Measurements from ENCODE around the gene POU2F3. TPM values are rescaled to one million over a fixed set of nuclear protein-coding genes. Genes with fewer than 3 reads are reported as not detected.
"Not testable (repeated sequence)": the region's sequence is repeated elsewhere in the genome, so short reads cannot be mapped to it uniquely, and the experiment has no call there.

The POU2F3 gene
- total RNA-seq, 3 donors from 2014 or later (not counting 1 experiment from before 2014, with no cell fraction given): not detected

GRCh38 chr11:120270386-120270785 lies 30.4 kb downstream of the POU2F3 start:
- no peaks in the 10 kb centered on the region for H3K9me3 Mint-ChIP-seq
- no peak for ATAC-seq
- H3K4me1 ChIP-seq (ENCODE audit: control insufficient read depth, insufficient read depth, low read length): no peaks in the 10 kb centered on the region
- no peak for DNase-seq
- H3K4me1 Mint-ChIP-seq: no peaks in the 10 kb centered on the region
- no peak overlapping the region for H3K27ac ChIP-seq (ENCODE audit: low read length)
- H3K36me3 ChIP-seq (ENCODE audit: control insufficient read depth, insufficient read depth, low read length): no peaks in the 10 kb centered on the region
- no peak overlapping the region for H3K4me3 Mint-ChIP-seq
- no peak for TF ChIP-seq CTCF (IDR thresholded peaks at IDR 0.05)
- H3K27me3 Mint-ChIP-seq (ENCODE audit: low read depth in 2 of 2): peaks cover 46 to 53% of the 10 kb centered on the region in 2 donors
- no peaks in the 10 kb centered on the region for H3K27me3 ChIP-seq (ENCODE audit: control insufficient read depth, insufficient read depth, low read length)
- H3K27ac Mint-ChIP-seq: no peak overlapping the region
- no peaks in the 10 kb centered on the region for H3K36me3 Mint-ChIP-seq
- H3K4me3 ChIP-seq (ENCODE audit: low read length): no peak overlapping the region
- intact Hi-C loops (cut with micrococcal nuclease): no loop called here
- no peaks in the 10 kb centered on the region for H3K9me3 ChIP-seq (ENCODE audit: control insufficient read depth, insufficient read depth, low read length)
- WGBS (ENCODE audit: insufficient coverage): 78% methylated on average over 1 of the region's 1 CpG

GRCh38 chr11:120271672-120272071 lies 31.7 kb downstream of the POU2F3 start:
- no peak for DNase-seq
- H3K27me3 Mint-ChIP-seq (ENCODE audit: low read depth in 2 of 2): peaks cover 35 to 40% of the 10 kb centered on the region in 2 donors
- 83% methylated on average over 4 of the region's 5 CpGs for WGBS (ENCODE audit: insufficient coverage)
- no peak overlapping the region for H3K27ac ChIP-seq (ENCODE audit: low read length)
- H3K4me1 Mint-ChIP-seq: no peaks in the 10 kb centered on the region
- H3K27ac Mint-ChIP-seq: no peak overlapping the region
- no peaks in the 10 kb centered on the region for H3K36me3 ChIP-seq (ENCODE audit: control insufficient read depth, insufficient read depth, low read length)
- TF ChIP-seq CTCF (IDR thresholded peaks at IDR 0.05): no peak
- no peaks in the 10 kb centered on the region for H3K9me3 ChIP-seq (ENCODE audit: control insufficient read depth, insufficient read depth, low read length)
- no peak for ATAC-seq
- H3K4me3 Mint-ChIP-seq: no peak overlapping the region
- H3K4me1 ChIP-seq (ENCODE audit: control insufficient read depth, insufficient read depth, low read length): no peaks in the 10 kb centered on the region
- H3K36me3 Mint-ChIP-seq: no peaks in the 10 kb centered on the region
- intact Hi-C loops (cut with micrococcal nuclease): no loop called here
- no peak overlapping the region for H3K4me3 ChIP-seq (ENCODE audit: low read length)
- no peaks in the 10 kb centered on the region for H3K9me3 Mint-ChIP-seq
- no peaks in the 10 kb centered on the region for H3K27me3 ChIP-seq (ENCODE audit: control insufficient read depth, insufficient read depth, low read length)

GRCh38 chr11:120272303-120272702 lies 32.4 kb downstream of the POU2F3 start:
- H3K27ac ChIP-seq (ENCODE audit: low read length): no peak overlapping the region
- intact Hi-C loops (cut with micrococcal nuclease): no loop called here
- Mint-ChIP-seq H3K4me3 (no peak overlapping the region), H3K27me3 (ENCODE audit: low read depth in 2 of 2) (peaks cover 30 to 34% of the 10 kb centered on the region in 2 donors), H3K27ac (no peak overlapping the region), H3K9me3 (no peaks in the 10 kb centered on the region), H3K36me3 (no peaks in the 10 kb centered on the region), H3K4me1 (no peaks in the 10 kb centered on the region)
- DNase-seq (no peak), ATAC-seq (no peak)
- no peak for TF ChIP-seq CTCF (IDR thresholded peaks at IDR 0.05)
- H3K4me3 ChIP-seq (ENCODE audit: low read length): no peak overlapping the region
- no peaks in the 10 kb centered on the region for H3K36me3 ChIP-seq (ENCODE audit: control insufficient read depth, insufficient read depth, low read length)
- no peaks in the 10 kb centered on the region for H3K9me3 ChIP-seq (ENCODE audit: control insufficient read depth, insufficient read depth, low read length)
- H3K4me1 ChIP-seq (ENCODE audit: control insufficient read depth, insufficient read depth, low read length): no peaks in the 10 kb centered on the region
- H3K27me3 ChIP-seq (ENCODE audit: control insufficient read depth, insufficient read depth, low read length): no peaks in the 10 kb centered on the region
- WGBS (ENCODE audit: insufficient coverage): 97% methylated on average over 2 of the region's 2 CpGs

GRCh38 chr11:120273432-120273831 lies 33.5 kb downstream of the POU2F3 start:
- H3K36me3 Mint-ChIP-seq: no peaks in the 10 kb centered on the region
- TF ChIP-seq CTCF (IDR thresholded peaks at IDR 0.05): no peak
- H3K4me3 Mint-ChIP-seq: no peak overlapping the region
- no peaks in the 10 kb centered on the region for H3K9me3 Mint-ChIP-seq
- Histone ChIP-seq H3K4me1 (ENCODE audit: control insufficient read depth, insufficient read depth, low read length) (no peaks in the 10 kb centered on the region), H3K9me3 (ENCODE audit: control insufficient read depth, insufficient read depth, low read length) (no peaks in the 10 kb centered on the region), H3K27me3 (ENCODE audit: control insufficient read depth, insufficient read depth, low read length) (no peaks in the 10 kb centered on the region), H3K27ac (ENCODE audit: low read length) (no peak overlapping the region), H3K36me3 (ENCODE audit: control insufficient read depth, insufficient read depth, low read length) (no peaks in the 10 kb centered on the region), H3K4me3 (ENCODE audit: low read length) (no peak overlapping the region)
- H3K4me1 Mint-ChIP-seq: no peaks in the 10 kb centered on the region
- H3K27ac Mint-ChIP-seq: no peak overlapping the region
- 71% methylated on average over 1 of the region's 2 CpGs for WGBS (ENCODE audit: insufficient coverage)
- H3K27me3 Mint-ChIP-seq (ENCODE audit: low read depth in 2 of 2): peaks cover 27 to 37% of the 10 kb centered on the region in 2 donors
- intact Hi-C loops (cut with micrococcal nuclease): no loop called here
- ATAC-seq: no peak
- DNase-seq: no peak

- H3K4me1 Mint-ChIP-seq; H3K27ac Mint-ChIP-seq; H3K4me3 Mint-ChIP-seq; DNase-seq; H3K27me3 ChIP-seq (ENCODE audit: control insufficient read depth, insufficient read depth, low read length); H3K4me1 ChIP-seq (ENCODE audit: control insufficient read depth, insufficient read depth, low read length); H3K27ac ChIP-seq (ENCODE audit: low read length); intact Hi-C loops (cut with micrococcal nuclease); H3K9me3 ChIP-seq (ENCODE audit: control insufficient read depth, insufficient read depth, low read length); H3K36me3 Mint-ChIP-seq; ATAC-seq; H3K36me3 ChIP-seq (ENCODE audit: control insufficient read depth, insufficient read depth, low read length); H3K4me3 ChIP-seq (ENCODE audit: low read length); H3K9me3 Mint-ChIP-seq: not testable (repeated sequence)
- WGBS (ENCODE audit: insufficient coverage): 95% methylated on average over 1 of the region's 2 CpGs
- H3K27me3 Mint-ChIP-seq (ENCODE audit: low read depth in 2 of 2): peaks cover 29 to 36% of the 10 kb centered on the region in 2 donors
Observed at GRCh38 chr11:120273956-120274355, 34.0 kb downstream of the POU2F3 start.

All from natural killer cell (primary cell).